GM23338 (cell line): ENCODE measurements around the gene RALGPS1. TPM values are rescaled to one million over a fixed set of nuclear protein-coding genes. Genes with fewer than 3 reads are reported as not detected.
A peak's percentile ranks its signal among the peaks of the same experiment; 100 is the strongest.

Experiments used
- ATAC-seq: fragments of 200-7000 bp; cut with Tn5 transposase; 3 replicates; pipeline ENCODE4 v1.9.1; 2020
- DNase-seq: peaks from one replicate; pipeline ENCODE4 v3.0.0-alpha.2; 2015; ENCODE audit warnings: low spot score
- H2AFZ ChIP-seq: fragments of 200-600 bp; sonication (generic); 2 replicates; pipeline ENCODE4 v1.8.0; 2016; ENCODE audit warnings: antibody characterized with exemption, mild to moderate bottlenecking, moderate library complexity
- H3F3A ChIP-seq: fragments of 200-600 bp; sonication (generic); replicated peaks from 2 replicates; pipeline ENCODE4 v1.8.0; 2017; ENCODE audit warnings: antibody characterized with exemption, mixed run types, low read depth
- H3K27ac ChIP-seq: fragments of 200-600 bp; sonication (generic); 2 replicates; pipeline ENCODE4 v1.6.1; 2016; ENCODE audit warnings: low read depth
- H3K27me3 ChIP-seq: fragments of 200-600 bp; sonication (generic); 2 replicates; pipeline ENCODE4 v1.8.0; 2016; ENCODE audit warnings: mild to moderate bottlenecking, mixed run types, moderate library complexity; ENCODE audit not compliant: insufficient read depth
- H3K36me3 ChIP-seq: fragments of 200-600 bp; sonication (generic); 2 replicates; pipeline ENCODE4 v1.8.0; 2016; ENCODE audit warnings: mild to moderate bottlenecking; ENCODE audit not compliant: insufficient read depth
- H3K4me1 ChIP-seq: fragments of 200-600 bp; sonication (generic); 2 replicates; pipeline ENCODE4 v1.8.0; 2016; ENCODE audit warnings: mild to moderate bottlenecking, moderate library complexity; ENCODE audit not compliant: insufficient read depth
- H3K4me2 ChIP-seq: fragments of 200-600 bp; sonication (generic); 2 replicates; pipeline ENCODE4 v1.7.1; 2017; ENCODE audit warnings: mixed run types
- H3K4me3 ChIP-seq: fragments of 200-600 bp; sonication (generic); 2 replicates; pipeline ENCODE4 v1.6.1; 2016; ENCODE audit warnings: mixed run types
- H3K79me2 ChIP-seq: fragments of 200-600 bp; sonication (generic); replicated peaks from 2 replicates; pipeline ENCODE4 v1.8.0; 2017; ENCODE audit warnings: mild to moderate bottlenecking; ENCODE audit not compliant: insufficient read depth
- H3K9me2 ChIP-seq: fragments of 200-600 bp; sonication (generic); 2 replicates; pipeline ENCODE4 v1.8.0; 2017; ENCODE audit not compliant: insufficient read depth
- H4K20me1 ChIP-seq: fragments of 200-600 bp; sonication (generic); replicated peaks from 2 replicates; pipeline ENCODE4 v1.8.0; 2017; ENCODE audit warnings: mild to moderate bottlenecking; ENCODE audit not compliant: insufficient read depth
- H3K27ac Mint-ChIP-seq: 2 replicates; pipeline ENCODE4 v1.8.0; 2020; ENCODE audit warnings: inconsistent platforms, mild to moderate bottlenecking, moderate library complexity, mixed read lengths
- H3K27me3 Mint-ChIP-seq: 3 replicates; pipeline ENCODE4 v1.8.0; 2022; ENCODE audit warnings: low read depth, mild to moderate bottlenecking, moderate library complexity, mixed read lengths, inconsistent platforms; ENCODE audit not compliant: insufficient read depth, poor library complexity
- H3K36me3 Mint-ChIP-seq: 3 replicates; pipeline ENCODE4 v1.8.0; 2021; ENCODE audit warnings: low read depth, mild to moderate bottlenecking, inconsistent platforms, moderate library complexity, mixed read lengths
- H3K4me1 Mint-ChIP-seq: 3 replicates; pipeline ENCODE4 v1.8.0; 2020; ENCODE audit warnings: mild to moderate bottlenecking, inconsistent platforms, mixed read lengths
- H3K4me3 Mint-ChIP-seq: 3 replicates; pipeline ENCODE4 v1.8.0; 2021; ENCODE audit warnings: moderate library complexity, mild to moderate bottlenecking, inconsistent platforms, mixed read lengths
- H3K9me3 Mint-ChIP-seq: 3 replicates; pipeline ENCODE4 v1.8.0; 2020; ENCODE audit warnings: moderate library complexity, mild to moderate bottlenecking, inconsistent platforms, mixed read lengths
- CREB1 ChIP-seq: fragments of 250-450 bp; sonication (Bioruptor Pico); IDR thresholded peaks from 2 replicates; pipeline ENCODE4 v1.5.0; 2020; ENCODE audit warnings: low read depth, mild to moderate bottlenecking, moderate library complexity
- CTCF ChIP-seq, 2 experiments: fragments of 200-600 bp in 1 of 2; sonication (generic) in 1 of 2; conservative IDR thresholded peaks; 2 replicates each; pipeline versions ENCODE4 v1.5.1 to v1.6.1; 2016 to 2017; ENCODE audit warnings: antibody characterized with exemption in 2 of 2, low read depth in 2 of 2, mild to moderate bottlenecking in 2 of 2, moderate library complexity in 1 of 2
- ETS1 ChIP-seq: IDR thresholded peaks from 2 replicates; pipeline ENCODE4 v1.6.1; 2016; ENCODE audit warnings: antibody characterized with exemption
- JUNB ChIP-seq: IDR thresholded peaks from one replicate; pipeline ENCODE4 v1.6.1; 2016; ENCODE audit warnings: antibody characterized with exemption; ENCODE audit not compliant: unreplicated experiment
- NANOG ChIP-seq: IDR thresholded peaks from 2 replicates; pipeline ENCODE4 v1.6.1; 2016; ENCODE audit warnings: antibody characterized with exemption, borderline replicate concordance
- POLR2AphosphoS5 ChIP-seq: IDR thresholded peaks from 2 replicates; pipeline ENCODE4 v1.6.1; 2016; ENCODE audit warnings: antibody characterized with exemption, low read depth
- REST ChIP-seq: IDR thresholded peaks from one replicate; pipeline ENCODE4 v1.6.1; 2018; ENCODE audit warnings: antibody characterized with exemption; ENCODE audit not compliant: unreplicated experiment
- STAT1 ChIP-seq: IDR thresholded peaks from one replicate; pipeline ENCODE4 v1.6.1; 2016; ENCODE audit warnings: antibody characterized with exemption; ENCODE audit not compliant: unreplicated experiment
- ZNF114 ChIP-seq: fragments of 250-450 bp; sonication (Bioruptor Pico); IDR thresholded peaks from 2 replicates; pipeline ENCODE4 v1.5.0; 2020; ENCODE audit warnings: mild to moderate bottlenecking, moderate library complexity
- ZNF331 ChIP-seq: fragments of 250-450 bp; sonication (Bioruptor Pico); IDR thresholded peaks from 2 replicates; pipeline ENCODE4 v1.5.0; 2020; ENCODE audit warnings: low read depth, mild to moderate bottlenecking, moderate library complexity
- polyA plus RNA-seq: library from polyadenylated mRNA; unstranded; fragments of >200 nt; fragmentation: Nextera tagmentation; extraction: Ambion mirVana; gene quantifications from 2 replicates; pipeline ENCODE4 v1.2.1, GENCODE V29; 2016
- total RNA-seq: library from RNA; depleted of rRNA; stranded (reverse); fragments of >200 nt; shearing (Covaris generic); gene quantifications from 2 replicates; pipeline ENCODE4 v1.2.3, GENCODE V29; 2014

RALGPS1 gene
- total and polyA plus RNA-seq, 2 experiments from 2014 or later: 18.2 to 57.1 TPM

- TF ChIP-seq ZNF114: no peak
- TF ChIP-seq JUNB: no peak
- no peak for TF ChIP-seq STAT1
- no peak for TF ChIP-seq CREB1 (CRISPR knock-in tag)
Observed at GRCh38 chr9:126907058-126907457, 7.5 kb upstream of the RALGPS1 start (continued).

DNA sequence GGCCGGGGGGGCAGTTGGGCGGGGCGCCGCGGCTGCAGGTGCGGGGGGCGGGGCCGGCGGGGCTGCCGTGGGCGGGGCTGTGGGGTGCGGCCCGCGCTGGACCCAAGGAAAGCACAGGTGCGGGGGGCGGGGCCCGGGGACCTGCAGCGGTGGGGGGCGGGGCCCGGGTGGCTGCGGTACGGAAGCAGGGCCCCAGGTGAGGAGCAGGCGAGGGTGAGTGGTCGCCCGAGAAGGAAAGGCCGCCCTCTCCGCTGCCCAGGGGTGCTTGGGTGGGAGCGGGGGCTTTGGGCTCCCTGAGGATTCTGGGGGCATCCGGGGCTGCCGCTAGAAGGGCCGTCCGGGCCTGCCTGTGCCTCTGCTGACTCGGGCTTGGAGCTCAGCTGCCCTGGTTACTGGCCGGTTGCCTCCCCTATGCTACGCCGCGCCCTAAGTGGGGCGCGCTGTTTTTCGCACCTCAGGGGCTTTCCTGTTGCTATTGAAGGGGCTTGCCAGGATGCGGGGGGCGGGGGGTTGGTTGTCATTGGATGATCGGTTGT is 767 bp downstream of the RALGPS1 start:
- peaks cover 21% of the 10 kb centered on the region; the same call in 1 of the 2 replicates for H4K20me1 ChIP-seq
- H3F3A ChIP-seq: peaks cover 10% of the 10 kb centered on the region; the same call in 1 of the 2 replicates
- H3K4me3 Mint-ChIP-seq: peak overlapping the region; percentile 82
- H3K79me2 ChIP-seq: peaks cover 26% of the 10 kb centered on the region
- H3K27me3 ChIP-seq: peaks cover 14% of the 10 kb centered on the region
- DNase-seq: peak; percentile 96
- H2AFZ ChIP-seq: peak overlapping the region; percentile 66; the same call in 1 of the 2 replicates
- peak overlapping the region; percentile 84 for H3K4me2 ChIP-seq
- H3K27ac Mint-ChIP-seq: peak overlapping the region; percentile 74
- H3K36me3 ChIP-seq: no peaks in the 10 kb centered on the region
- H3K36me3 Mint-ChIP-seq: no peaks in the 10 kb centered on the region
- H3K4me3 ChIP-seq: peak overlapping the region; percentile 69
- TF ChIP-seq ZNF114 (no peak), JUNB (no peak), CREB1 (CRISPR knock-in tag) (no peak), NANOG (no peak)
- peaks cover 10% of the 10 kb centered on the region for H3K27me3 Mint-ChIP-seq
- H3K4me1 Mint-ChIP-seq: peaks cover 24% of the 10 kb centered on the region
- ATAC-seq: peak; percentile 60
- no peaks in the 10 kb centered on the region for H3K9me3 Mint-ChIP-seq
- H3K9me2 ChIP-seq: no peaks in the 10 kb centered on the region
- peaks cover 27% of the 10 kb centered on the region for H3K4me1 ChIP-seq
- H3K27ac ChIP-seq: peak overlapping the region; percentile 84

DNA sequence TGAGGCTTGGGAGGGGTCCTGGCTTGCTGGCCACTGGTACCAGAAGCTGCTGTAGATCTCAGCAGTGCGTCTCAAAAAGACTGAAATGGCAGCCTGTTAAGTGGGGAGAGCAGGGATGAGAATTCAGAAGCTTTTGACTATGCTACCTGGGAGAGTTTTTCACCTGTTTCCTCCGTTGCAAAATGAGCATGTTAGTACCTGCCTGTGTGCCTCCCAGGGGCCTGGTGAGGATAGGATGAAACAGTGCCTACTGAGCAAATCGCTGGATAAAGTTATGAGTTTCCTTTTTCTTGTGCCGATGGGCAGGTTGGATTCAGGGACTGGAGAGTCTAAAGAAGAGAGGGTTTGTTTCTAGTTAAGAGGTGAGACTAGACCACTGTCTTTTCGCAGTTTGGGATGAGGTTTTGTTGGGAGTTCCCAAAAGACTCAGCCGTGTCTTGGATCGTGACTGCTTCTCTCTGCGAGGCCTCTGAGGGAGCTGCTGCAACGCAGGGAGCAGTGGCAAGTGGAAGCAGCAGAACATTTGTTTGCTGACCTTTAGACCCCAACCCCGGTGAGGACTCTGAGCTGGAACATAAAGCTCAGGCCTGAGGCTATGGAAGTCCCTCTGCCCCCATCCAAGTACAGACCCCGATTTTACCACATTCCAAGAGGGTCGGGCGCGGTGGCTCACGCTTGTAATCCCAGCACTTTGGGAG is 1.4 kb downstream of the RALGPS1 start:
- peak overlapping the region; percentile 66; the same call in 1 of the 2 replicates for H2AFZ ChIP-seq
- peak overlapping the region; percentile 84 for H3K4me2 ChIP-seq
- peak overlapping the region; percentile 82 for H3K4me3 Mint-ChIP-seq
- H3K27me3 ChIP-seq: peaks cover 14% of the 10 kb centered on the region
- H3K79me2 ChIP-seq: peaks cover 30% of the 10 kb centered on the region
- peak overlapping the region; percentile 84 for H3K27ac ChIP-seq
- DNase-seq: no peak
- no peaks in the 10 kb centered on the region for H3K36me3 ChIP-seq
- no peaks in the 10 kb centered on the region for H3K36me3 Mint-ChIP-seq
- peaks cover 21% of the 10 kb centered on the region; the same call in 1 of the 2 replicates for H4K20me1 ChIP-seq
- H3K9me2 ChIP-seq: no peaks in the 10 kb centered on the region
- H3F3A ChIP-seq: peaks cover 10% of the 10 kb centered on the region; the same call in 1 of the 2 replicates
- peaks cover 24% of the 10 kb centered on the region for H3K4me1 Mint-ChIP-seq
- peaks cover 27% of the 10 kb centered on the region for H3K4me1 ChIP-seq
- peak overlapping the region; percentile 74 for H3K27ac Mint-ChIP-seq
- peak; percentile 1; the same call in 2 of the 3 replicates for ATAC-seq
- H3K27me3 Mint-ChIP-seq: peaks cover 10% of the 10 kb centered on the region
- peak overlapping the region; percentile 69 for H3K4me3 ChIP-seq
- no peaks in the 10 kb centered on the region for H3K9me3 Mint-ChIP-seq
- TF ChIP-seq NANOG: no peak
- TF ChIP-seq ETS1: no peak
- no peak for TF ChIP-seq REST
- TF ChIP-seq POLR2AphosphoS5: no peak
- TF ChIP-seq ZNF331 (CRISPR knock-in tag): no peak
- TF ChIP-seq CREB1 (CRISPR knock-in tag): no peak
- TF ChIP-seq ZNF114: no peak
- no peak for TF ChIP-seq CTCF (conservative IDR thresholded peaks at IDR 0.05; ENCODE audit: low read depth in 2 of 2)
- no peak for TF ChIP-seq JUNB
